ENCODE data around the gene CNOT11.
A peak's percentile ranks its signal among the peaks of the same experiment; 100 is the strongest.
"Not testable (repeated sequence)": the region's sequence is repeated elsewhere in the genome, so short reads cannot be mapped to it uniquely, and the experiment has no call there.

CNOT11 gene

DNA sequence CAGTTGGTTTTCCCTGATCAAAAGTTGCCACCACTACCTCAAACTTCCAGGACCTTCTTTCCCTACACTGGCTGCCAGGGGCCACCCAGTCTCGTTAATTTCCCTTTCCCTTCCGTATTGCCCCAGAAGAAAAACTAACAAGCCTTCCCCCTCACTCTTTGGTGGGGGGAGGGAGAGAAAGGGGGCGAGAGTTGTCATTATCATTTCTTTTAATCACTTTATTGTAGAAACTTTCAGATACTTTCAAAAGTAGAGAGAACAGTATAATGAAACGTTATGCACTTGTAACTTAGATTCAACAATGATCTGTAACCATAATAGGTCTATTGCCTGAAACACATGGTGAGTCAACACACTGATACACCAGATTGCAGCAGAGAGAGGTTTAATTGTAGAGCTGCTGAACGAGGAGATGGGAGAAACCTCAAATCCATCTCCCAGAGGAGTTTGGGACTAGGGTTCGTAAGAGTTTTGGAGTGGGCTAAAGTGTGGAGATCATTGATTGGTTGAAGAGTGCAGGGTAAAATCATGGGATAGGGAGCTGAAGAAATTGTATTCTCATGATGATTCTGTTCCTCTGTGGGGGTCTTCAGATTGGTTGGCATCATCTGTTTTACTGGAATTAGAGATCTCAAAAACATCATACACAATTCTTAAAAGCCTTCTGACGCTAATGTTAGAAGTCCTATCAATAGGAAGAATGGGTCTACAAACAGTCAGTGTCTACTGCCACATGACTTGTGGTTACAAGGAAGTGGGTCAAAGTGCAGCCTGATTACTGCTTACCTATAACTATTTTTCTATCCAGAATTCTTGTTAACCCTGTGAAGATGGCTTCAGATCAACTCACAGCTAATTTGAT is 58.4 kb downstream of the CNOT11 start:
- peak; percentile 12 for DNase-seq

DNA sequence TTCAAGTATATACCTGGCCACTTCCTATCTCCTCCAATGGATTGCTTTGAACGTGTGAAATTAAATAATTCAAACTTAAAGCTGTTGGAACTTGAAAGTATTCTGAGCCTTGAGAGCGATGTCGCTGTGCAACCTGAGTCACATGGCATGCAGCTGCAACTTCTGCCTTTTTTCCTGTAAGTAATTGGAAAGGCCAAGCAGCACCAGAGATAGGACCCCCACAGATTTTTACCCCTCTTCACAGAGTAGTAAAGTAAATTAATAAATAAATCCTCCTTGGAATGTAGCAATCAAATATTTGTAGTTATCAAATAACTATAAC is 59.0 kb downstream of the CNOT11 start:
- DNase-seq: no peak

- not testable (repeated sequence) for DNase-seq
These were observed 63.9 kb downstream of the CNOT11 start for GRCh38 chr2:101316568-101316967.
